Liver (tissue), 9 donors: ENCODE results near the gene SOX13. TPM values are rescaled to one million over a fixed set of nuclear protein-coding genes. Genes with fewer than 3 reads are reported as not detected.

Experiments used
- DNase-seq: peaks from one replicate; pipeline ENCODE4 v3.0.0-alpha.2; 2017; ENCODE audit warnings: low spot score
- H3K27ac ChIP-seq, 2 donors: one replicate each; pipeline ENCODE4 v1.7.0; 2013; ENCODE audit warnings: inconsistent platforms in 2 of 2, low read length in 2 of 2, control low read depth in 1 of 2, low read depth in 1 of 2, mild to moderate bottlenecking in 1 of 2
- H3K27me3 ChIP-seq, 4 donors: one replicate each; pipeline versions ENCODE4 v1.6.1 to v1.7.0; 2013; ENCODE audit warnings: low read length in 3 of 4, inconsistent platforms in 1 of 4, mild to moderate bottlenecking in 1 of 4, moderate library complexity in 1 of 4; ENCODE audit not compliant: control insufficient read depth in 4 of 4, insufficient read depth in 4 of 4
- H3K36me3 ChIP-seq, 4 donors: one replicate each; pipeline versions ENCODE4 v1.6.1 to v1.7.0; 2013; ENCODE audit warnings: low read length in 3 of 4, mild to moderate bottlenecking in 3 of 4, low read depth in 1 of 4, moderate library complexity in 1 of 4; ENCODE audit not compliant: control insufficient read depth in 4 of 4, insufficient read depth in 3 of 4
- H3K4me1 ChIP-seq, 4 donors: one replicate each; pipeline versions ENCODE4 v1.6.1 to v1.7.0; 2013; ENCODE audit warnings: low read length in 3 of 4, mild to moderate bottlenecking in 3 of 4, moderate library complexity in 1 of 4; ENCODE audit not compliant: control insufficient read depth in 4 of 4, insufficient read depth in 4 of 4
- H3K4me3 ChIP-seq, 3 donors: one replicate each; pipeline versions ENCODE4 v1.6.1 to v1.7.0; 2013; ENCODE audit warnings: low read length in 3 of 3, control low read depth in 1 of 3, low read depth in 1 of 3, mild to moderate bottlenecking in 1 of 3
- H3K9ac ChIP-seq, 2 donors: one replicate each; pipeline ENCODE4 v1.7.0; 2013; ENCODE audit warnings: low read length in 2 of 2, mild to moderate bottlenecking in 2 of 2, moderate library complexity in 2 of 2, control low read depth in 1 of 2, low read depth in 1 of 2
- H3K9me3 ChIP-seq, 4 donors: one replicate each; pipeline versions ENCODE4 v1.6.1 to v1.7.0; 2013; ENCODE audit warnings: low read length in 3 of 4; ENCODE audit not compliant: control insufficient read depth in 4 of 4
- ATF3 ChIP-seq: IDR thresholded peaks from 2 replicates; pipeline ENCODE4 v1.6.1; 2016; ENCODE audit warnings: antibody characterized with exemption
- EGR1 ChIP-seq, 2 donors: IDR thresholded peaks; 2 replicates each; pipeline ENCODE4 v1.6.1; 2016 to 2018; ENCODE audit warnings: antibody characterized with exemption in 2 of 2, low read depth in 2 of 2
- FOXA2 ChIP-seq: IDR thresholded peaks from 2 replicates; pipeline ENCODE4 v1.6.1; 2016; ENCODE audit warnings: antibody characterized with exemption
- HNF4A ChIP-seq, 2 donors: conservative IDR thresholded peaks; 2 replicates each; pipeline ENCODE4 v1.6.1; 2016; ENCODE audit warnings: antibody characterized with exemption in 2 of 2, mild to moderate bottlenecking in 2 of 2
- HNF4G ChIP-seq: IDR thresholded peaks from 2 replicates; pipeline ENCODE4 v1.6.1; 2016; ENCODE audit warnings: antibody characterized with exemption
- JUND ChIP-seq, 2 donors: IDR thresholded peaks; 2 replicates each; pipeline ENCODE4 v1.6.1; 2016; ENCODE audit warnings: antibody characterized with exemption in 2 of 2
- NR2F2 ChIP-seq: IDR thresholded peaks from 2 replicates; pipeline ENCODE4 v1.6.1; 2016; ENCODE audit warnings: antibody characterized with exemption
- RAD21 ChIP-seq, 2 donors: IDR thresholded peaks; 2 replicates each; pipeline ENCODE4 v1.6.1; 2016; ENCODE audit warnings: antibody characterized with exemption in 2 of 2, mild to moderate bottlenecking in 2 of 2
- REST ChIP-seq: IDR thresholded peaks from 2 replicates; pipeline ENCODE4 v1.6.1; 2016; ENCODE audit warnings: antibody characterized with exemption, mild to moderate bottlenecking
- RXRA ChIP-seq, 2 donors: IDR thresholded peaks; 2 replicates each; pipeline ENCODE4 v1.6.1; 2017 to 2018; ENCODE audit warnings: antibody characterized with exemption in 2 of 2, mild to moderate bottlenecking in 1 of 2
- SP1 ChIP-seq: IDR thresholded peaks from 2 replicates; pipeline ENCODE4 v1.6.1; 2018; ENCODE audit warnings: antibody characterized with exemption, mild to moderate bottlenecking
- TAF1 ChIP-seq: conservative IDR thresholded peaks from 2 replicates; pipeline ENCODE4 v1.6.1; 2016; ENCODE audit warnings: antibody characterized with exemption, mild to moderate bottlenecking
- YY1 ChIP-seq: IDR thresholded peaks from 2 replicates; pipeline ENCODE4 v1.6.1; 2016; ENCODE audit warnings: antibody characterized with exemption, mild to moderate bottlenecking
- WGBS: extraction: QIAGEN DNeasy Blood & Tissue Kit; methylation state at CpG from one replicate; pipeline ENCODE4 v1.1.7; 2013; 5-methylcytosine and 5-hydroxymethylcytosine counted together
- polyA plus RNA-seq, 2 donors: library from polyadenylated mRNA; stranded (reverse) in 1 of 2; unstranded in 1 of 2; fragments of 200-250 nt in 1 of 2; fragments of >200 nt in 1 of 2; fragmentation: Nextera tagmentation in 1 of 2; extraction: Ambion mirVana in 1 of 2; gene quantifications; one replicate each; pipeline versions ENCODE4 v1.2.1 to v1.2.3, GENCODE V29; 2013 to 2015
- total RNA-seq, 2 donors: library from RNA; depleted of rRNA; stranded (reverse); fragments of >200 nt; gene quantifications; one replicate each; pipeline ENCODE4 v1.2.3, GENCODE V29; 2014
- donor health status: healthy.
- donor health status: healthy.
- donor health status: healthy.
- donor health status: healthy.
- donor health status: healthy.

SOX13 gene
- total and polyA plus RNA-seq, 4 donors: 7.8 to 15.5 (median 8.7) TPM

GRCh38 chr1:204073837-204074273 is 940 bp downstream of the SOX13 start:
- H3K27me3 ChIP-seq: no peaks in the 10 kb centered on the region
- peaks cover 12 to 51% (median 33%) of the 10 kb centered on the region in 4 donors for H3K4me1 ChIP-seq
- peak overlapping the region; percentile 89 to 91 for H3K27ac ChIP-seq
- no peak for DNase-seq
- no peaks in the 10 kb centered on the region for H3K9me3 ChIP-seq
- peak overlapping the region; percentile 54 to 63 for H3K9ac ChIP-seq
- peak overlapping the region; percentile 78 to 95 (median 91) for H3K4me3 ChIP-seq
- TF ChIP-seq HNF4A (conservative IDR thresholded peaks at IDR 0.05): no peak
- no peak for TF ChIP-seq FOXA2
- TF ChIP-seq JUND (IDR thresholded peaks at IDR 0.05): no peak
- H3K36me3 ChIP-seq: no peaks in the 10 kb centered on the region
- WGBS: under 1% methylated on average over 39 of the region's 39 CpGs

GRCh38 chr1:204074274-204075138 is 1.6 kb downstream of the SOX13 start:
- no peaks in the 10 kb centered on the region for H3K9me3 ChIP-seq
- no peak for TF ChIP-seq ATF3
- TF ChIP-seq HNF4G: peak; percentile 21
- TF ChIP-seq TAF1: no peak
- peak; percentile 24 to 44 for TF ChIP-seq RAD21 (IDR thresholded peaks at IDR 0.05)
- TF ChIP-seq EGR1 (IDR thresholded peaks at IDR 0.05; ENCODE audit: low read depth in 2 of 2): no peak
- peak; percentile 27 for TF ChIP-seq SP1
- TF ChIP-seq REST: peak; percentile 90
- TF ChIP-seq NR2F2: peak; percentile 57
- peak; percentile 20 for TF ChIP-seq YY1
- peak; percentile 65 to 74 for TF ChIP-seq HNF4A (conservative IDR thresholded peaks at IDR 0.05)
- no peaks in the 10 kb centered on the region for H3K36me3 ChIP-seq
- WGBS: 1% methylated on average over 65 of the region's 65 CpGs
- peak; percentile 67 for DNase-seq
- H3K9ac ChIP-seq: peak overlapping the region; percentile 63 to 64
- peak overlapping the region; percentile 78 to 95 (median 91) for H3K4me3 ChIP-seq
- H3K4me1 ChIP-seq: peaks cover 14 to 57% (median 36%) of the 10 kb centered on the region in 4 donors
- no peaks in the 10 kb centered on the region for H3K27me3 ChIP-seq
- H3K27ac ChIP-seq: peak overlapping the region; percentile 89 to 91

GRCh38 chr1:204075139-204075521 is 2.2 kb downstream of the SOX13 start:
- peak overlapping the region; percentile 89 to 91 for H3K27ac ChIP-seq
- peak overlapping the region in 1 of 2 donors; percentile 64 for H3K9ac ChIP-seq
- WGBS: 4% methylated on average over 31 of the region's 31 CpGs
- no peaks in the 10 kb centered on the region for H3K36me3 ChIP-seq
- H3K27me3 ChIP-seq: no peaks in the 10 kb centered on the region
- no peaks in the 10 kb centered on the region for H3K9me3 ChIP-seq
- peaks cover 20 to 63% (median 42%) of the 10 kb centered on the region in 4 donors for H3K4me1 ChIP-seq
- peak; percentile 61 for DNase-seq
- peak overlapping the region; percentile 3 to 95 (median 91) for H3K4me3 ChIP-seq
- TF ChIP-seq RXRA (IDR thresholded peaks at IDR 0.05) (peak in 1 of 2 donors; percentile 3), NR2F2 (no peak), HNF4A (conservative IDR thresholded peaks at IDR 0.05) (peak; percentile 43 to 68), RAD21 (IDR thresholded peaks at IDR 0.05) (peak; percentile 18 to 59)
